ENCODE results near the gene NCKAP5.

Gene NCKAP5

DNA sequence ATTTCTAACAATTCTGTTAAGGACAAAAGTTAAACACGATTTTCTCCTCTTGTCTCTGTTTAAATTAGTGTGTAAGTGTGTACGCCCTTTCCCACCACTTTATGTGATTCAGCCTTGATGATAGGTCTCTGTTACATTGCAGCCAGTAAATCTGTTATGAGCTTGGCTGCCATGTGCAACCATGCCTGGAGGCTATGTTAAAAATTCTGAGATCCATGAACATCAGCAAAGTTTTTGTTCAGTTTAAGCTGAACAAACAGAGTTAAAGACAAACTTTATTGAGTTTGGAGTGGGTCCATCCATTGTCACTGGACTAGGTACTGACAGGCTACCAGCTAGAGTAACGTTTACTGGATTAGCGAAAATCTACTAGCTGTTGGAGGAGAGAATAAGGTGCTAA lies 110.4 kb downstream of the NCKAP5 start:
- H3K27me3 Mint-ChIP-seq (ENCODE audit: low read depth), result no peaks in the 10 kb centered on the region
- no peak overlapping the region for H3K4me3 Mint-ChIP-seq
- no peaks in the 10 kb centered on the region for H3K36me3 Mint-ChIP-seq (ENCODE audit: low read depth)

DNA sequence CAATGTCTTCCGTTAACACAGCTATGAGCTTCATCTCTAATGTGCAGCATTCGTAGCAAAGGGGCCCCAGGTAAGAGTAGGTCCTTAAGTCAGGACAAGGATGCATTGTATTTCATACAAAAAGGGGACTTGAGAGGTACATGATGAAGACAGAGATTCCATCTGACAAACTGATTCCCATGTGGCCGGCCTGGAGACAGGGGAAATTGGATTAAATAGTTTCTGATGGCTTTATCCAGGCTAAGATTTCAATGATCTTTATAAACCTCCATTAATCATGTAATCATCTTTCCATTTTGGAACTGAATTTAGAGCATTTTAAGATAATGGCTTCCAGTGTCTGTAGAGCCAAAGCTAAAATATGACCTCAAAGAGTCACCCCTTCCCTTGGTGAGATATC lies 111.3 kb downstream of the NCKAP5 start:
- no peaks in the 10 kb centered on the region for H3K4me1 Mint-ChIP-seq (ENCODE audit: low read depth)
- H3K36me3 Mint-ChIP-seq (ENCODE audit: low read depth), result no peaks in the 10 kb centered on the region
- H3K27ac Mint-ChIP-seq, result no peak overlapping the region
- H3K9me3 Mint-ChIP-seq, result no peaks in the 10 kb centered on the region
- H3K27me3 Mint-ChIP-seq (ENCODE audit: low read depth), result no peaks in the 10 kb centered on the region
- no peak overlapping the region for H3K4me3 Mint-ChIP-seq

More for the DNA sequence above, 110.4 kb downstream of the NCKAP5 start:
- Mint-ChIP-seq H3K9me3 (no peaks in the 10 kb centered on the region), H3K27ac (no peak overlapping the region), H3K4me1 (ENCODE audit: low read depth) (no peaks in the 10 kb centered on the region)

DNA sequence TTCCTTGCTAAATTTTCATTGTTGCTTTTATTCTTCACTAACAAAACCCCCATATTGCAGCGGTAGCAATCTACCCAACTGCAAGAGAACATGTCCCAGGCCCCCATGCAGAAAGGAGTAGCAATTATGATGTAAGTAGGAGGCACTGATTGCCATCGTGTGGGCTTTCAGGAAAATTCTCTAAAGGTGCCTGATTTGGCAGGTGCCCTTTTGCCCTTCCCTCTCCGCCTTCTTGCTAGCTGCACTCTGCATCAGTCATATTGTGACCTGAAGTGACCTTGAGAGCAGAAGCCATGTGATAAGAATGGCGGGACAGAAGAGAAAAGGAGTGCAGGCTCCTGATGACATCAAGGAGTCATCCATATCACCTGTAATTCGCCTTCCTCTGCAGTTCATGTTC lies 112.1 kb downstream of the NCKAP5 start:
- Mint-ChIP-seq H3K36me3 (ENCODE audit: low read depth) (no peaks in the 10 kb centered on the region), H3K27me3 (ENCODE audit: low read depth) (no peaks in the 10 kb centered on the region), H3K4me3 (no peak overlapping the region), H3K4me1 (ENCODE audit: low read depth) (no peaks in the 10 kb centered on the region), H3K27ac (no peak overlapping the region), H3K9me3 (no peaks in the 10 kb centered on the region)

DNA sequence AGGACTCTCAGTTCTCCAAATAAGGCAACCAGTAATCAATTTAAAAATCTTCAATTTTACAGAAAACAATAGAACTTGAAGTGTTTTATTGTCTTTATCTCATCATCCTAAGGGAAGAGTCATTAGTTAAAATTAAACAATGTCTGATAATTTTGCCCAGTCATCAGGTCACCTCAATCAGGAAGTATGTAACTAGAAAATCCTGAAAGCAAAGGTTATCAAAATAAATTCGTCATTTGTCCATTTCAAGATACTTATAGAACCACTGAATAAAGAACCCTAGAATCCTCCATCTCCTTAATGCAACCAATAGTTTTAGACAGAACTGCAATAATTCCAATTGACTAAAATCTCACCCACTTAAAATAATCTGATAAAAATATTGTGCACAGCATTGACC lies 115.2 kb downstream of the NCKAP5 start:
- H3K4me1 Mint-ChIP-seq (ENCODE audit: low read depth), result no peaks in the 10 kb centered on the region
- H3K27me3 Mint-ChIP-seq (ENCODE audit: low read depth), result no peaks in the 10 kb centered on the region
- H3K9me3 Mint-ChIP-seq, result no peaks in the 10 kb centered on the region
- H3K27ac Mint-ChIP-seq, result no peak overlapping the region
- H3K36me3 Mint-ChIP-seq (ENCODE audit: low read depth), result no peaks in the 10 kb centered on the region
- H3K4me3 Mint-ChIP-seq, result no peak overlapping the region

DNA sequence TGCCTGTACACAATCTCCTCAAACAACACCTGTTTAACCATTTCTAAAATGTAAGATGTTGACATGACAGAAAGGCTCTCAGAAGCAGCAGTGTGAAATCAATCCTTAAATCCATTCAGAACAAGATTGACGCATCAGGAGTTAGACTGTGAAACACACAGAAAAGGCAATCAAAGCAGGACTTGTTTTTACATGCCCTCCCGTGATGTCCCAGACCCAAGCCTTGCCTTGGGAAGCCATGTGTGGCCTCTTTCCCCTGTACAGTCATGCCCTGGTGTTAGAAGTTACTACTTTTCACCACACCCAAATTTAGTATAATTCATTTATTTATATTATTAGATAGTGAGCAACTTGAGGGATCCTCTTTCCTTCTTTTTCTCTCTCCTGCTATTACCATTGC lies 115.7 kb downstream of the NCKAP5 start:
- Mint-ChIP-seq H3K27ac (no peak overlapping the region), H3K4me1 (ENCODE audit: low read depth) (no peaks in the 10 kb centered on the region), H3K27me3 (ENCODE audit: low read depth) (no peaks in the 10 kb centered on the region), H3K9me3 (no peaks in the 10 kb centered on the region), H3K36me3 (ENCODE audit: low read depth) (no peaks in the 10 kb centered on the region), H3K4me3 (no peak overlapping the region)

DNA sequence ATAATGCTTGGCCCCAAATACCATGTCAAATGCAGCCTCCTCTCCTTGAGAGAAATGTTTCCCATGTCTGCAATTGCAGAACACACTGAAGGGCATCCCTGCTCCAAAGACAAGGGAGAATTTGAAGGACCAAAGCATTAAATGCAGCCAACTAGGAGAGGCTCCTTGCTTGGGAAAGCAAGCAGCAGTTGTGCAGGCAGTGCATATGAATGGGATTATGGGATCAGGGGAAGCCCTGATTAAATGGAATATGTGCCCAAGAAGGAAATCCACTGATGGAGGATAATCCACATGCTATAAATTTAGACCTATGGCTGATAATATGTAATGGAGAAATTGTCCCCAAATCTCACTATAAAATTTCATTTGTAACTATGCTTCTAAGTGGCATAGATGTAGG lies 116.1 kb downstream of the NCKAP5 start:
- H3K27ac Mint-ChIP-seq, result no peak overlapping the region
- H3K36me3 Mint-ChIP-seq (ENCODE audit: low read depth), result no peaks in the 10 kb centered on the region
- no peak overlapping the region for H3K4me3 Mint-ChIP-seq
- no peaks in the 10 kb centered on the region for H3K27me3 Mint-ChIP-seq (ENCODE audit: low read depth)
- no peaks in the 10 kb centered on the region for H3K9me3 Mint-ChIP-seq
- H3K4me1 Mint-ChIP-seq (ENCODE audit: low read depth), result no peaks in the 10 kb centered on the region

DNA sequence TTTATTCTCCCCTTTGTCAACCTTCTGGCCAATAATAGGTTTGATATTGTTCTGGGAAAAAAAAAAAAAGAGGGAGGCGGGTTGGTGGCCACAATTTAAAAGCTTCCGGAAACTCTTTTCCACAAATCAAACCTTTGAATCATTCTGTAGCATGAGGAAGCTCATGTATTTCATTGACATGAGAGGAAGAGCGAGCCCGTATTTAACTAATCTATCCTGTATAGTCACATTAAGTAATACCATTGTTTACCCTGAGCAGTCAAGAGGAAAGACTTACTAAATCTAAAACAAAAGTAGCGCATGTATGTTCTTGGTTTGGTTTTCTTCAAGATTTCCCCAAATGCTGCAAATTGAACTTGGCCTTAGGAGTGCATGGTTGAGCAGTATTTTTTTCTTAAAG lies 120.1 kb downstream of the NCKAP5 start:
- H3K27ac Mint-ChIP-seq, result no peak overlapping the region
- H3K36me3 Mint-ChIP-seq (ENCODE audit: low read depth), result no peaks in the 10 kb centered on the region
- H3K4me1 Mint-ChIP-seq (ENCODE audit: low read depth), result no peaks in the 10 kb centered on the region
- no peaks in the 10 kb centered on the region for H3K9me3 Mint-ChIP-seq
- no peak overlapping the region for H3K4me3 Mint-ChIP-seq
- H3K27me3 Mint-ChIP-seq (ENCODE audit: low read depth), result no peaks in the 10 kb centered on the region

DNA sequence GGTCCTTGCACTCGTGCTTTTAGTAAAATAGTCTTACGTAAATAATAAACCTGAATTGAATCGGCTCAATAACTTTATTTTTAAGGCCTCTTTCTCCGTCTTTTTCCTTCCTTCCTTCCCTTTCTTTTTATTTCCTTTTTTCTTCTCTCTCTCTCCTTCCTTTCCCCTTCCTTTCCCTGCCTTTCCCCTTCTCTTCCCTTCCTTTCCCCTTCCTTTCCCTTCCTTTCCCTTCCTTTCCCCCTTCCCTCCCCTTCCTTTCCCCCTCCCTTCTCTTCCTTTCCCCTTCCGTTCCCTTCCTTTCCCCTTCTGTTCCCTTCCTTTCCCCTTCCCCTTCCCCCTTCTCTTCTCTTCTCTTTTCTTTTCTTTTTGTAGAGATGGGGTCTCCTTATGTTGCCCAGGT lies 121.0 kb downstream of the NCKAP5 start:
- H3K9me3 Mint-ChIP-seq, result no peaks in the 10 kb centered on the region

DNA sequence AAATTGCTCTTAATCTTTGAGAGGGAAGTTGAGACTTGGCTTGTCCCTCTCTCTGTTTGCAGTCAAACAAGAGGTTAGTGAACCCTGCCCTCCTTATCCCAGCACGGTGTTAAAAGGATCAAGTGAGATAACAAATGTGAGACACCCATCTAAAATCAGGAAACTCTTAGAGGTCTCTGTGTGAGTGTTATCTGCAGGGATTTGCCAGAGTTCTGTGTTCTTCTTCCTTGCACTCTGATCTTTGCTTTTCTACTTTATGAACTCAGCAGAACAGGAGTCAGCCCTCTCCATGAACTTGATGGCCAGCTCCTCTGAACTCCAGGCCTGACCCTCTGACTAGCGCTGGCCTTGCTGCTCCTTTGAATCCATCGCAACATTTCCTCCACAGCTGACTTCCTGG lies 123.8 kb downstream of the NCKAP5 start:
- Mint-ChIP-seq H3K27ac (no peak overlapping the region), H3K36me3 (ENCODE audit: low read depth) (no peaks in the 10 kb centered on the region), H3K9me3 (no peaks in the 10 kb centered on the region), H3K27me3 (ENCODE audit: low read depth) (no peaks in the 10 kb centered on the region), H3K4me1 (ENCODE audit: low read depth) (no peaks in the 10 kb centered on the region), H3K4me3 (no peak overlapping the region)

More for the DNA sequence above, 121.0 kb downstream of the NCKAP5 start:
- H3K27ac Mint-ChIP-seq, result no peak overlapping the region
- no peak overlapping the region for H3K4me3 Mint-ChIP-seq
- H3K36me3 Mint-ChIP-seq (ENCODE audit: low read depth), result no peaks in the 10 kb centered on the region
- no peaks in the 10 kb centered on the region for H3K4me1 Mint-ChIP-seq (ENCODE audit: low read depth)
- H3K27me3 Mint-ChIP-seq (ENCODE audit: low read depth), result no peaks in the 10 kb centered on the region

DNA sequence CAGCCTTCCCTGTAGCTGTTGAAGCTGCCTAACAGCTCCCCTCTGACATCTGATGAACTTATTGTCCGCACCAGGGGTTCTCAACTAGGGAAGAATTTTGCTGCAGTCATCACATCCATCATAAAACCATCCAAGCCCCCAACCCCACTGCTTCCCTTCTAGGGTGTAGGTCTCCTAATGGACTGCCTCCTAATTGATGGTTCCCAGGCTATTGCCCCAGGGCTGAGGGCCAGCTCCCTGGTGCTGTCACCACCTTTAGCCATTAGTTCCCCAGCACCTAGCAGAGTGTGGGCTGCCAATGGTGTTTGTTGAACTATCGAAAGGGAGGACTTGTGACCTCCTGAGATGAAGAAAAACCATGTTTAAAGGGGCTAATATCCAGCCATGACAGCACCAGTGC lies 125.9 kb downstream of the NCKAP5 start:
- no peak overlapping the region for H3K27ac Mint-ChIP-seq
- H3K4me3 Mint-ChIP-seq, result no peak overlapping the region
- H3K4me1 Mint-ChIP-seq (ENCODE audit: low read depth), result no peaks in the 10 kb centered on the region
- no peaks in the 10 kb centered on the region for H3K36me3 Mint-ChIP-seq (ENCODE audit: low read depth)
- no peaks in the 10 kb centered on the region for H3K27me3 Mint-ChIP-seq (ENCODE audit: low read depth)
- no peaks in the 10 kb centered on the region for H3K9me3 Mint-ChIP-seq

DNA sequence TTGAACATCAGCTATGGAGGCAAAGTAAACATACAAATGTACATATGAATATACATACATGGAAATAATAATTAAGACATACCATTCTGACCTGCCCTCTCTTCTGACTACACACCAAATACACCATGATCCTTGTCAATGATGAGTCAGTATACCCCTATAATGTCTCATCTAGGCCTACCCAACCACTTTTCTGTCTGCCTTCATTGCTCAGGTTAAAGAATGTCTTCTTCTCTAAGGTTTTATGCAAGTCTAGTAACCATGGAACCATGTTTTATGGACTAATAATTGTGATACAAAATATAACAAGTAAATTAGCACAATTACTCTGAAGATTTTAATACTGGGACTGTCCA lies 128.7 kb downstream of the NCKAP5 start:
- no peaks in the 10 kb centered on the region for H3K27me3 Mint-ChIP-seq (ENCODE audit: low read depth)
- no peaks in the 10 kb centered on the region for H3K4me1 Mint-ChIP-seq (ENCODE audit: low read depth)
- no peak overlapping the region for H3K27ac Mint-ChIP-seq
- no peaks in the 10 kb centered on the region for H3K36me3 Mint-ChIP-seq (ENCODE audit: low read depth)
- H3K4me3 Mint-ChIP-seq, result no peak overlapping the region
- H3K9me3 Mint-ChIP-seq, result no peaks in the 10 kb centered on the region

DNA sequence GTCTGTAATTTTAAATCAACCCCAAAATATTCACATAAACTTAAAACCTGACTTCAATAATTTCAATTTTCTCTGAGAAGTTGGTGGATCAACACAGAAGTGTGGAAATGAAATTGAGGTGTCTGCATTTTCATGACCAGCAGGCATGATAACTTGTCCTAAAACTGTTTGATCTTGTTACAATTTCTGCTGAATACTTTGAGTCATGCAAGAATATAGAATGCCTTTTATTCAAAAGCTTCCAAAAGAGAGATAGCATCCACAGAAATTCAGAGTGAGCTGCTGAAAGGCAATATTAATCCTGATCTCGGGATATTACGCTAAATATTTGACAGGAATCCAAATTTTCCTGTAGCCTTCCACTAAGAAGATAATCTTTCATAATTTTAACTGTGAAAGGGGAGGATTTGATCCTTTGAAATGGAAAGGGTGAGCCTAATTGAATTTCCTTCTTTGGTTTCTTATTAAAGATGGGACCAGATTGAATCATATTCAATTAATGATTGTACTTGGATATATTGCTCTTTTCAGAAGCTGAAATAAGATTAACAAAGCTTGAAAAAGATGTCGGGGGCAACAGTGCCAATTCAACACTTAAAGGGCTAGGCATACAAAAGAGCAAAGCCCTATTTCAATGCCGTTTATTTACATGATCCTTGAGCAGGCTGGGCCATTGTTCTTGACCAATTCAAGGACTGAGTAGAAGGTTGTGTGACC lies 129.3 kb downstream of the NCKAP5 start:
- H3K9me3 Mint-ChIP-seq, result no peaks in the 10 kb centered on the region
- no peaks in the 10 kb centered on the region for H3K4me1 Mint-ChIP-seq (ENCODE audit: low read depth)
- H3K27ac Mint-ChIP-seq, result no peak overlapping the region
- no peaks in the 10 kb centered on the region for H3K27me3 Mint-ChIP-seq (ENCODE audit: low read depth)
- no peaks in the 10 kb centered on the region for H3K36me3 Mint-ChIP-seq (ENCODE audit: low read depth)
- no peak overlapping the region for H3K4me3 Mint-ChIP-seq

DNA sequence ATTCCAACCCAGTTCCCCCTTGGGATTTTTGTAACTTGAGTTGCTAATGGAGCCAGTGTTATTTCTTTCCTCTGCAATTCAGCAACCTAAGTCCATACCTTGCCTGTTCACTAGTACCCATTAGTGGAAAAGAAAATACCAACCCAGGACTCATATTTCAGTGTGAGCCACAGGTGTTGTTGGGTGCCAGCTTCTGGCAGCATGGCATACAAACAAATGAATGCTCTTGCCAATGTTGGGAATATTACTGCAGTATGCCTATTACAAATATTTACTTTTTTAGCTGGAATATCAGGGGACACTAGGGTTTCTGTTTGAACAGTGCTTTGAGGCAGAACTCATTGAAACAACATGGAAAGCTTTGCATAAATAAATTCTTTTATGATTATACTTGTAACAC lies 130.2 kb downstream of the NCKAP5 start:
- Mint-ChIP-seq H3K36me3 (ENCODE audit: low read depth) (no peaks in the 10 kb centered on the region), H3K4me3 (no peak overlapping the region), H3K9me3 (no peaks in the 10 kb centered on the region)

DNA sequence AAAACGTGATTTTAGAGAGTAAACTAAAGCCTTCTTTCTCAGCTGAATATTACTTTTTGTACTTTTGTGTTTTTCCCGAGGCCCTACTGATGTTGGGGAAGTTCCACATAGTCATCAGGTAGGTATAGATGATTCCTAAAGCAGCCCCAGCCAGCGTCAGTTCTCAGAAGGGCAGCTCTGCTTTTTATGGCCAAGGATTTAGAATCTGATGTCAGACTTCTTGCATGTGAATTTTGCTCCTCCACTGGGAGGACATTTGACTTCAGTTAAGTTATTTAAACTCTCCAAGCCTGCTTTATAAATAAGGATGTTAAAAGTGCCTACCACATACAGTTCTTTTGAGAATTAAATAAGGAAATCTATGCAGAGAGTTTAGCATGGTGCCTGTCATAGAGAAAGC lies 130.8 kb downstream of the NCKAP5 start:
- Mint-ChIP-seq H3K36me3 (ENCODE audit: low read depth) (no peaks in the 10 kb centered on the region), H3K27me3 (ENCODE audit: low read depth) (no peaks in the 10 kb centered on the region), H3K4me3 (no peak overlapping the region), H3K9me3 (no peaks in the 10 kb centered on the region), H3K4me1 (ENCODE audit: low read depth) (no peaks in the 10 kb centered on the region), H3K27ac (no peak overlapping the region)

More for the DNA sequence above, 130.2 kb downstream of the NCKAP5 start:
- no peak overlapping the region for H3K27ac Mint-ChIP-seq
- H3K27me3 Mint-ChIP-seq (ENCODE audit: low read depth), result no peaks in the 10 kb centered on the region
- H3K4me1 Mint-ChIP-seq (ENCODE audit: low read depth), result no peaks in the 10 kb centered on the region

DNA sequence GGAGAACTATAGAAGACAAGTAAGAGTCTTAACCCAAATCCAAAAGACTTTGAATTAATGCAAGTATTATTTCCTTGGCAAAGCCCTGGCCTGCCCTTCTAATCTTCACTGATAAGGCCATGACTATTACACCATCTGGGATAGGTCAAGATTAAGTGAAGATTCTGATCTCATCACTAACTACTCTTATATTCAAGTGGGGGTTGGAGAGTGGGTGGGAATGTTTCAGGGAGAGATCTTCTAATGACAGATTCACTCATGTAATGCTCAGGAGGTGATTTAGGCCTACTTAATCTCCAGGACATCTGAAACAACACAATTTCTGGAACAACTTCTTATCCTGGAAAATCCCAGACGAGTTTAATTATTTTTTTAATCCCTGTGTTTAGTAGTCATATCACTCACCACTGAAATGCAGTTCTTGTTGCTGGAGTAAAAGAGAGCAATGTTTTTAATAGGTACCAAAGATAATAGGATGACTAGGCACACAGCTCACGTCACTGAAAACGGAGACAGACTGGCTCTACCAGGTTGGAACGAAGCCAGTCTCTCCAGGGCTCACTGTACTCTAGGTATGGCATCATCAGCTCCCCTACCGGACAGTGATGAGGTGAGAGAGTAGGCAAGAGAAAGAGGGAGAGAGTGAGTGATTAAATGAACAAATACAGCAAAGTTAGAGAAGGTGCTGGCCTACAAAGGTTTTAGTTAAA lies 133.1 kb downstream of the NCKAP5 start:
- Mint-ChIP-seq H3K4me1 (ENCODE audit: low read depth) (no peaks in the 10 kb centered on the region), H3K27ac (no peak overlapping the region), H3K36me3 (ENCODE audit: low read depth) (no peaks in the 10 kb centered on the region), H3K27me3 (ENCODE audit: low read depth) (no peaks in the 10 kb centered on the region), H3K9me3 (peaks cover 4% of the 10 kb centered on the region), H3K4me3 (no peak overlapping the region)
